GM12873 (cell line): ENCODE measurements around the gene EDEM3.

Experiments used
- TF ChIP-seq, protein P1 (sequence below): IDR thresholded peaks from 2 replicates; pipeline ENCODE4 v1.5.1; 2012; ENCODE audit warnings: low read depth, mild to moderate bottlenecking, moderate library complexity, low read length, control low read depth; ENCODE audit not compliant: insufficient read depth; ENCODE audit errors: missing control alignments

The EDEM3 gene

DNA sequence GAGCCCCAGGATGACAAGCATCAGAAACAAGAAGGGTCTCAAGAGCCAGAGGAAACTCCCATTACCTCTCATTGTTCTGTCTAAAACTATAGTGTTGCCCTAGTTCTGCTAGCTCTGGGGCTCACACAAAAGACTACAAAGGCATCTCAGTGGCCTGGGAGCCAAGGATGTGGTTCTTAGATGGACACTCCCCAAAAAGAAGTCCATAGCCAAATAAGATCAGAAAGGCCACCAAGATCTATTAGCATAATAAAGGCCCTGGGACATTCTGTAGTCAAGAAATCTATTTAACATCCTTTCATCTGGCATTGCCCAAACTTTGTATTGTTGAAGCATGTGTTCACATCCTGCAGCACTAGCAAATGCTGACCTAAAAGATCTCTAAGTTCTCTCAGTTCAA, 99.5 kb downstream of the EDEM3 start:
- TF ChIP-seq, protein P1, sequence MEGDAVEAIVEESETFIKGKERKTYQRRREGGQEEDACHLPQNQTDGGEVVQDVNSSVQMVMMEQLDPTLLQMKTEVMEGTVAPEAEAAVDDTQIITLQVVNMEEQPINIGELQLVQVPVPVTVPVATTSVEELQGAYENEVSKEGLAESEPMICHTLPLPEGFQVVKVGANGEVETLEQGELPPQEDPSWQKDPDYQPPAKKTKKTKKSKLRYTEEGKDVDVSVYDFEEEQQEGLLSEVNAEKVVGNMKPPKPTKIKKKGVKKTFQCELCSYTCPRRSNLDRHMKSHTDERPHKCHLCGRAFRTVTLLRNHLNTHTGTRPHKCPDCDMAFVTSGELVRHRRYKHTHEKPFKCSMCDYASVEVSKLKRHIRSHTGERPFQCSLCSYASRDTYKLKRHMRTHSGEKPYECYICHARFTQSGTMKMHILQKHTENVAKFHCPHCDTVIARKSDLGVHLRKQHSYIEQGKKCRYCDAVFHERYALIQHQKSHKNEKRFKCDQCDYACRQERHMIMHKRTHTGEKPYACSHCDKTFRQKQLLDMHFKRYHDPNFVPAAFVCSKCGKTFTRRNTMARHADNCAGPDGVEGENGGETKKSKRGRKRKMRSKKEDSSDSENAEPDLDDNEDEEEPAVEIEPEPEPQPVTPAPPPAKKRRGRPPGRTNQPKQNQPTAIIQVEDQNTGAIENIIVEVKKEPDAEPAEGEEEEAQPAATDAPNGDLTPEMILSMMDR, result no peak

DNA sequence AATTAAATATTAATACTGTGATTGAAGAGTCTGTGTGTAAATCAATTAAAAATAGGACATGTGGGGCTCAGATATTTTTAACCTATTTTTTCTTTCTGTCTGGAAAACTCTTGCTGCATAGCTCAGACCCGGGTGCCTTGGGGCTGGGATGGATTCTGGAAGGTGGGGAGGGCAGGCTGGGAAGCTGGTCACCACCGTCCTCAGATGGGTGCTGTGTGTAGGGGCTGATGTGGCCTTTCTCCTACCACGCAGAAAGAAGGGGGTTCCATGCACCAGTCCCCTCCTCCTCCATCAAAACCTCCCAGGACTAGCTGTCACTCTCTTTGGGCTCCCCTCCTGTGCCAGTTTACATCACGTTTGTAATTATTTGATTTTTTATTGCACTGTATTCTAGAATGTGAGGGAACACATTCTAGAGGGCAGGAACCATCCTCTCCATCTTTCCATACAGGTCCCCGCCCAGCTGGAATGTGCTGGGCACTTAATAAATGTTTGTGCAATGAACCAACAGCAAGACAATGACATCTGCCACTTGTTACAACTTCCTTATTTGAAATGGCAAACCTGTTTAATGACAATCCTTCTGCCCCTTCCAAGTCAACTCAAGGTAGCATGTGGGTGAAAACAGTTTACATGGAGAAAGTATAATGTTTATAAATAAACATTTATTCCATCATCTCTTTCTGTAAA, 104.3 kb downstream of the EDEM3 start:
- TF ChIP-seq, protein P1, result no peak

DNA sequence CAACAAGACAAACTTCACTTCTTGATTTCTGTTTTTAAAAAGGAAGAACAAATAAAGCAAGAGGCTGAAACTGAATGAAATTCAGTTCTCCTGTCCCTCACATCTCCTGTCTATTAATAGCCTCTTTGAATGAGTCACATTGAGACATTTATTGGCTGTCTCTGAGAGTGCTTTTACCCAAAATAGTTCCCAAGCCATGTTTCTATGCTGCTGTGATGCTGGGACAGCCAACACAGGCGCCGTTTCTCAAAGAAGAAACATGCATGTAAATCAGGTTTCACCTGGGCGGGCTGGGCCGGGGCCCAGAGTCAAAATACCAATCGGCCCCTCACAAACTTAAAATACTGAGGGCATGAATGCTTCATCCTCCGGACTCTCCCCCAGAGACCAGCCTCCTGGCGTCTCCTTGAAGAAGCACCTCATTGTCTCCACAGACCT, 105.2 kb downstream of the EDEM3 start:
- TF ChIP-seq, protein P1, result no peak

DNA sequence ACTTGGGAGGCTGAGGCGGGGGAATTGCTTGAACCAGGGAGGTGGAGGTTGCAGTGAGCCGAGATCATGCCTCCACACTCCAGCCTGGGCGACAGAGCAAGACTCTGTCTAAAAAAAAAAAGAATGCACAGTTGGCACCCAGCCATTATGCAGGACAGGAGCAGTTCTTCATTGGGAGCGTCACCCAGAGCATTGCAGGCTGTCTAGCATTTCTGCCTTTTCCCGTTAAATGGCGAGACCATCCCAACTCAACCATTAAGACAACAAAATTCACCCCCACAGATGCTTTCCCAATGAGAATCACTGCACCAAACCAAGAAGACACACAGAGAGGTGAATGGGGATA, 105.8 kb downstream of the EDEM3 start:
- TF ChIP-seq, protein P1, result no peak

DNA sequence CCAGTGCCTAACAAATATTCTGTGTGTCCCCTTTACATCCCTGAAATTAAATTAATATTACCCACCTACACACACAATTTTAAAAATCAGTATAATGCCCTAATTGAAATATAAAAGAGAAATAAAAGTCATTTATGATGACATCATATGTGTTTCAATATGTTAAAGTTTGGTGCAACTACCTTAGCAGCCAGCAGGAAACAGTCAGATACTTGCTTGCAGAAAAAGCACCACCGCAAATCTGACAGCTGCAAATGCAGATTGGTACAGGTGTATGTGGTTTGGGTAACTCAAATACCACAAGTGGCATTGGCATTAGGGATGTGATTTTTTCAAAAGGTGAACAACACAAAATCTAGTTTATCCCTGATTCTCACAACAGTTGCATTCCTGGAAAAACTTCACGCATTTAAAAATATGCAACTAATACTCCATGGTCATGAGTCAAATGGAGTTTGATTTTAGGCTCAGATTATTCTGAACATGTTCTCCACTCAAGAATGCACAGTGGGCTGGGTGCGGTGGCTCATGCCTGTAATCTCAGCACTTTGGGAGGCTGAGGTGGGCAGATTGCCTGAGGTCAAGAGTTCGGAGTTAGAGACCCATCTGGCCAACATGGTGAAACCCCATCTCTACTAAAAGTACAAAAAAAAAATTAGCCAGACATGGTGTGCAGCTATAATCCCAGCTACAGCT, 106.3 kb downstream of the EDEM3 start:
- TF ChIP-seq, protein P1, result no peak

DNA sequence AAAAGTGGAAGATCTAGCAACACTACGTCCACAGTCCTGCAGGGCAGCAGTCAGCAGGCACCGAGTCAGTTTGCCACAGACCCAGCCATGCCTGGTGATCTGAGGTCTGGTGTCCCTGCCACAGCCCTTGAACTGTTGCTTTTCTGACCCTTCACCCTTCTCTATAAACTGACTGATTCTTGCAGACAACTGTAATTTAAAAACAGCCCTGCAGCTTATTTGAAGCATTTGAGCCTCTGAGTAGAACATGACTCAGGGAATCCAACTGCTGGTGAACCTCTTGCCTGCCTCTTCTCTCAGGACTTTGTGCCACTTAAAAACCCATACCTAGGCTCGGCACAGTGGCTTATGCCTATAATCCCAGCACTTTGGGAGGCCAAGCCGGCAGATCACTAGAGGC, 107.2 kb downstream of the EDEM3 start:
- TF ChIP-seq, protein P1, result no peak

DNA sequence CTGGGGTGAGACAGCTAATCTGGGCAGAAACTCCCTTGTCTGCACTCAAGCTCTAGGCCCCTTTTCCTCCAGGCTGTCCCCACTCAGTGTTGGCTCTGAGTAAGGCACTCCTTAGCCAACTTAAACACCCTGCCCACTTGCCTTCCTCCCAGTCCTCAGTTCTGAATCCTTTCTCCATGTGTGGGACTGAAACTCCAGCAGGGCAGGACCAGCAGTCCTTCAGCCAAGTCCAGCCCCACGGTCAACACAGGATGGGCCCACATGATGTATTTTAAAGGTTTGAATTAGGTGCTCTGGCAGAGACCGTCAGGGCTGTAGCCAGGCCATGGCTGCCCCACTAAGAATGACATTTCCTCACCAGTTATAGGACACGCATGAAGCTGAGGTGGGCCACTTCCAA, 107.8 kb downstream of the EDEM3 start:
- TF ChIP-seq, protein P1, result no peak
